Neural cell (in vitro differentiated cells): Measurements from ENCODE around the gene FNDC7.

Experiments used
- EZH2 ChIP-seq: fragments of 200-600, 300-800 bp; shearing (Covaris generic), sonication (generic); IDR thresholded peaks from 2 replicates; pipeline ENCODE4 v1.6.1; 2014; ENCODE audit warnings: antibody characterized with exemption, low read length, borderline replicate concordance, mild to moderate bottlenecking; ENCODE audit not compliant: insufficient read depth, poor library complexity, severe bottlenecking
- POLR2AphosphoS5 ChIP-seq: IDR thresholded peaks from 2 replicates; pipeline ENCODE4 v1.6.1; 2012
- SMC3 ChIP-seq: fragments of 450-650 bp; conservative IDR thresholded peaks from 2 replicates; pipeline ENCODE4 v1.6.1; 2014; ENCODE audit warnings: antibody characterized with exemption, mild to moderate bottlenecking, moderate library complexity; ENCODE audit not compliant: poor library complexity
- TAF1 ChIP-seq: IDR thresholded peaks from 2 replicates; pipeline ENCODE4 v1.6.1; 2012; ENCODE audit warnings: low read depth
- TF ChIP-seq, protein P1 (sequence below): fragments of 450-650 bp; IDR thresholded peaks from 2 replicates; pipeline ENCODE4 v1.5.1; 2014; ENCODE audit warnings: antibody characterized with exemption, mild to moderate bottlenecking, moderate library complexity; ENCODE audit not compliant: poor library complexity, severe bottlenecking
- TF ChIP-seq, protein P2 (sequence below): IDR thresholded peaks from 2 replicates; pipeline ENCODE4 v1.6.1; 2012; ENCODE audit warnings: borderline replicate concordance

DNA sequence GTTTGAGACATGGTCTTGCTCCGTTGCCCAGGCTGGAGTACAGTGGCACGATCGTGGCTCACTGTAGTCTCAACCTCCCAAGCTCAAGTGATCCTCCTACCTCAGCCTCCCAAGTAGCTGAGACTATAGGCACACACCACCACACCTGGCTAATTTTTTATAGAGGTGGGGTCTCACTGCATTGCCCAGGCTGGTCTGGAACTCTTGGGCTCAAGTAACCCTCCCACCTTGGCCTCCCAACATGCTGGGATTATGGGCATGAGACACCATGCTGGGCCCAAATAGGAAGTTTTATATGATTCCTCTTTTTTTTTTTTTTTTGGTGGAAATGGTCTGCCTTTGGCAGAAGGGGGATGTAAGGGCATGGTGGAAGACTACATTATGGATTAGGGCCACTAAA, 6.1 kb upstream of the FNDC7 start:
- TF ChIP-seq, protein P1, sequence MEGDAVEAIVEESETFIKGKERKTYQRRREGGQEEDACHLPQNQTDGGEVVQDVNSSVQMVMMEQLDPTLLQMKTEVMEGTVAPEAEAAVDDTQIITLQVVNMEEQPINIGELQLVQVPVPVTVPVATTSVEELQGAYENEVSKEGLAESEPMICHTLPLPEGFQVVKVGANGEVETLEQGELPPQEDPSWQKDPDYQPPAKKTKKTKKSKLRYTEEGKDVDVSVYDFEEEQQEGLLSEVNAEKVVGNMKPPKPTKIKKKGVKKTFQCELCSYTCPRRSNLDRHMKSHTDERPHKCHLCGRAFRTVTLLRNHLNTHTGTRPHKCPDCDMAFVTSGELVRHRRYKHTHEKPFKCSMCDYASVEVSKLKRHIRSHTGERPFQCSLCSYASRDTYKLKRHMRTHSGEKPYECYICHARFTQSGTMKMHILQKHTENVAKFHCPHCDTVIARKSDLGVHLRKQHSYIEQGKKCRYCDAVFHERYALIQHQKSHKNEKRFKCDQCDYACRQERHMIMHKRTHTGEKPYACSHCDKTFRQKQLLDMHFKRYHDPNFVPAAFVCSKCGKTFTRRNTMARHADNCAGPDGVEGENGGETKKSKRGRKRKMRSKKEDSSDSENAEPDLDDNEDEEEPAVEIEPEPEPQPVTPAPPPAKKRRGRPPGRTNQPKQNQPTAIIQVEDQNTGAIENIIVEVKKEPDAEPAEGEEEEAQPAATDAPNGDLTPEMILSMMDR, result no peak
- TF ChIP-seq, protein P2, sequence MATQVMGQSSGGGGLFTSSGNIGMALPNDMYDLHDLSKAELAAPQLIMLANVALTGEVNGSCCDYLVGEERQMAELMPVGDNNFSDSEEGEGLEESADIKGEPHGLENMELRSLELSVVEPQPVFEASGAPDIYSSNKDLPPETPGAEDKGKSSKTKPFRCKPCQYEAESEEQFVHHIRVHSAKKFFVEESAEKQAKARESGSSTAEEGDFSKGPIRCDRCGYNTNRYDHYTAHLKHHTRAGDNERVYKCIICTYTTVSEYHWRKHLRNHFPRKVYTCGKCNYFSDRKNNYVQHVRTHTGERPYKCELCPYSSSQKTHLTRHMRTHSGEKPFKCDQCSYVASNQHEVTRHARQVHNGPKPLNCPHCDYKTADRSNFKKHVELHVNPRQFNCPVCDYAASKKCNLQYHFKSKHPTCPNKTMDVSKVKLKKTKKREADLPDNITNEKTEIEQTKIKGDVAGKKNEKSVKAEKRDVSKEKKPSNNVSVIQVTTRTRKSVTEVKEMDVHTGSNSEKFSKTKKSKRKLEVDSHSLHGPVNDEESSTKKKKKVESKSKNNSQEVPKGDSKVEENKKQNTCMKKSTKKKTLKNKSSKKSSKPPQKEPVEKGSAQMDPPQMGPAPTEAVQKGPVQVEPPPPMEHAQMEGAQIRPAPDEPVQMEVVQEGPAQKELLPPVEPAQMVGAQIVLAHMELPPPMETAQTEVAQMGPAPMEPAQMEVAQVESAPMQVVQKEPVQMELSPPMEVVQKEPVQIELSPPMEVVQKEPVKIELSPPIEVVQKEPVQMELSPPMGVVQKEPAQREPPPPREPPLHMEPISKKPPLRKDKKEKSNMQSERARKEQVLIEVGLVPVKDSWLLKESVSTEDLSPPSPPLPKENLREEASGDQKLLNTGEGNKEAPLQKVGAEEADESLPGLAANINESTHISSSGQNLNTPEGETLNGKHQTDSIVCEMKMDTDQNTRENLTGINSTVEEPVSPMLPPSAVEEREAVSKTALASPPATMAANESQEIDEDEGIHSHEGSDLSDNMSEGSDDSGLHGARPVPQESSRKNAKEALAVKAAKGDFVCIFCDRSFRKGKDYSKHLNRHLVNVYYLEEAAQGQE, result no peak
- no peak for TF ChIP-seq TAF1
- TF ChIP-seq EZH2, result no peak
- TF ChIP-seq POLR2AphosphoS5, result no peak
- no peak for TF ChIP-seq SMC3
